ENCODE measurements around the gene GALNTL6. TPM values are rescaled to one million over a fixed set of nuclear protein-coding genes. Genes with fewer than 3 reads are reported as not detected.

Gene GALNTL6
- polyA plus RNA-seq, 1 donor from 2014 or later, result 14.9 TPM

DNA sequence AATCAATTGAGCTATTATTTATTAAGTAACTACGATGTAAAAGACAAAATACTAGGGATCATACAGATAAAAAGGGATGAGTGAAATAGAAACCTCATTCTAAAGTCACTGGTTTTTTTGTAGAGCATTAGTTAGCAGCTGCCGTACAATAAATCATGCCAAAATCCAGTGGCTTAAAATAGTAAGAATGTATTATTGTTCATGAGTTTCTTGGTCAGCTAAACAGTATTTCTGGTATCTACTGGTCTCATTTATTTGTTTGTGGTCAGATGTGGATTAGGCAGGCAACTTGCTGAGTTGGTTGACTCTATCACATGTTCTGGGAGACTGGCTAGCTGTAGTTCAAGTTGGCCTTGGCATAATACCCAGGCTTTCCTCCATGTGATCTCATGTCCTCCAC is 667.3 kb downstream of the GALNTL6 start:
- no peak overlapping the region for H3K9ac ChIP-seq (ENCODE audit: low read length)
- H2AFZ ChIP-seq (ENCODE audit: low read depth, low read length), result no peak overlapping the region
- TF ChIP-seq EZH2 (IDR thresholded peaks at IDR 0.05; ENCODE audit: borderline replicate concordance, insufficient read depth, low read length, poor library complexity, severe bottlenecking), result no peak
- no peak for TF ChIP-seq RAD21 (conservative IDR thresholded peaks at IDR 0.05)
- TF ChIP-seq EP300 (conservative IDR thresholded peaks at IDR 0.05; ENCODE audit: poor library complexity, severe bottlenecking), result no peak
- TF ChIP-seq, protein P1, sequence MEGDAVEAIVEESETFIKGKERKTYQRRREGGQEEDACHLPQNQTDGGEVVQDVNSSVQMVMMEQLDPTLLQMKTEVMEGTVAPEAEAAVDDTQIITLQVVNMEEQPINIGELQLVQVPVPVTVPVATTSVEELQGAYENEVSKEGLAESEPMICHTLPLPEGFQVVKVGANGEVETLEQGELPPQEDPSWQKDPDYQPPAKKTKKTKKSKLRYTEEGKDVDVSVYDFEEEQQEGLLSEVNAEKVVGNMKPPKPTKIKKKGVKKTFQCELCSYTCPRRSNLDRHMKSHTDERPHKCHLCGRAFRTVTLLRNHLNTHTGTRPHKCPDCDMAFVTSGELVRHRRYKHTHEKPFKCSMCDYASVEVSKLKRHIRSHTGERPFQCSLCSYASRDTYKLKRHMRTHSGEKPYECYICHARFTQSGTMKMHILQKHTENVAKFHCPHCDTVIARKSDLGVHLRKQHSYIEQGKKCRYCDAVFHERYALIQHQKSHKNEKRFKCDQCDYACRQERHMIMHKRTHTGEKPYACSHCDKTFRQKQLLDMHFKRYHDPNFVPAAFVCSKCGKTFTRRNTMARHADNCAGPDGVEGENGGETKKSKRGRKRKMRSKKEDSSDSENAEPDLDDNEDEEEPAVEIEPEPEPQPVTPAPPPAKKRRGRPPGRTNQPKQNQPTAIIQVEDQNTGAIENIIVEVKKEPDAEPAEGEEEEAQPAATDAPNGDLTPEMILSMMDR (IDR thresholded peaks at IDR 0.05; ENCODE audit: poor library complexity, severe bottlenecking), result no peak
- no peak for TF ChIP-seq TAF1 (IDR thresholded peaks at IDR 0.05; ENCODE audit: low read depth)
- TF ChIP-seq, protein P2, sequence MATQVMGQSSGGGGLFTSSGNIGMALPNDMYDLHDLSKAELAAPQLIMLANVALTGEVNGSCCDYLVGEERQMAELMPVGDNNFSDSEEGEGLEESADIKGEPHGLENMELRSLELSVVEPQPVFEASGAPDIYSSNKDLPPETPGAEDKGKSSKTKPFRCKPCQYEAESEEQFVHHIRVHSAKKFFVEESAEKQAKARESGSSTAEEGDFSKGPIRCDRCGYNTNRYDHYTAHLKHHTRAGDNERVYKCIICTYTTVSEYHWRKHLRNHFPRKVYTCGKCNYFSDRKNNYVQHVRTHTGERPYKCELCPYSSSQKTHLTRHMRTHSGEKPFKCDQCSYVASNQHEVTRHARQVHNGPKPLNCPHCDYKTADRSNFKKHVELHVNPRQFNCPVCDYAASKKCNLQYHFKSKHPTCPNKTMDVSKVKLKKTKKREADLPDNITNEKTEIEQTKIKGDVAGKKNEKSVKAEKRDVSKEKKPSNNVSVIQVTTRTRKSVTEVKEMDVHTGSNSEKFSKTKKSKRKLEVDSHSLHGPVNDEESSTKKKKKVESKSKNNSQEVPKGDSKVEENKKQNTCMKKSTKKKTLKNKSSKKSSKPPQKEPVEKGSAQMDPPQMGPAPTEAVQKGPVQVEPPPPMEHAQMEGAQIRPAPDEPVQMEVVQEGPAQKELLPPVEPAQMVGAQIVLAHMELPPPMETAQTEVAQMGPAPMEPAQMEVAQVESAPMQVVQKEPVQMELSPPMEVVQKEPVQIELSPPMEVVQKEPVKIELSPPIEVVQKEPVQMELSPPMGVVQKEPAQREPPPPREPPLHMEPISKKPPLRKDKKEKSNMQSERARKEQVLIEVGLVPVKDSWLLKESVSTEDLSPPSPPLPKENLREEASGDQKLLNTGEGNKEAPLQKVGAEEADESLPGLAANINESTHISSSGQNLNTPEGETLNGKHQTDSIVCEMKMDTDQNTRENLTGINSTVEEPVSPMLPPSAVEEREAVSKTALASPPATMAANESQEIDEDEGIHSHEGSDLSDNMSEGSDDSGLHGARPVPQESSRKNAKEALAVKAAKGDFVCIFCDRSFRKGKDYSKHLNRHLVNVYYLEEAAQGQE (IDR thresholded peaks at IDR 0.05; ENCODE audit: borderline replicate concordance), result no peak
- no peak for TF ChIP-seq SMC3 (conservative IDR thresholded peaks at IDR 0.05; ENCODE audit: poor library complexity)
- TF ChIP-seq MXI1 (conservative IDR thresholded peaks at IDR 0.05; ENCODE audit: poor library complexity, severe bottlenecking), result no peak
- TF ChIP-seq POLR2AphosphoS5 (IDR thresholded peaks at IDR 0.05), result no peak
- H3K4me2 ChIP-seq (ENCODE audit: low read length), result no peak overlapping the region
- H3K27ac ChIP-seq (ENCODE audit: low read length), result no peak overlapping the region
- no peaks in the 10 kb centered on the region for H3K79me2 ChIP-seq (replicated peaks; ENCODE audit: insufficient read depth, low read length)
- H3K4me3 ChIP-seq (ENCODE audit: low read length), result no peak overlapping the region
- no peaks in the 10 kb centered on the region for H3K9me2 ChIP-seq (ENCODE audit: insufficient read depth, low read length)
- H3K27me3 ChIP-seq (ENCODE audit: insufficient read depth, low read depth, low read length), result no peaks in the 10 kb centered on the region
- no peaks in the 10 kb centered on the region for H3F3A ChIP-seq (ENCODE audit: insufficient read depth, low read length, poor library complexity, severe bottlenecking)
- H3K9me3 ChIP-seq (ENCODE audit: low read length), result no peaks in the 10 kb centered on the region
- H4K20me1 ChIP-seq (ENCODE audit: insufficient read depth), result no peaks in the 10 kb centered on the region
- H3K36me3 ChIP-seq (ENCODE audit: insufficient read depth, low read length), result no peaks in the 10 kb centered on the region

DNA sequence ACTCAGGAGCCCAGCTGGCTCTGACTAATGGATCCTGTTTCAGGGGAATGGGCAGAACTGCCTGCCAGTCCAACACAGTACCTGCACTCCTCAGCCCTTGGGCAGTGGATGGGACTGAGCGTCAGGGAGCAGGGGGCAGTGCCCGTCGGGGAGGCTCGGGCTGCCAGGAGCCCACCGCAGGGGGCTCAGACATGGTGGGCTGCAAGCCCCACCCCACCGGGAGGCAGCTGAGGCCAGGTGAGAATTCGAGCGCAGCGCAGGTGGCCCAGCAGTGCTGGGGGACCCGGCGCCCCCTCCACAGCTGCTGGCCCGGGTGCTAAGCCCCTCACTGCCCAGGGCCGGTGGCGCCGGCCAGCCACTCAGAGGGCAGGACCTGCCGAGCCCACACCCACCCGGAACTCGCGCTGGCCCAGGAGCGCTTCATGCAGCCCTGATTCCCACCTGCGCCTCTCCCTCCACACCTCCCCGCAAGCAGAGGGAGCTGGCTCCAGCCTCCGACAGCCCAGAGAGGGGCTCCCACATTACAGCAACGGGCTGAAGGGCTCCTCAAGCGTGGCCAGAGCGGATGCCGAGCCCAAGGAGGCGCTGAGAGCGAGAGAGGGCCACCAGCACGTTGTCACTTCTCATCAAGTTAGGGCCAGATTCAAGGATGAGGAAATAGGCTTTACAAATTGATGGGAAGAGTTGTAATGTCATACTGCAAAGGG is 668.8 kb downstream of the GALNTL6 start:
- H3K9me3 ChIP-seq (ENCODE audit: low read length), result no peaks in the 10 kb centered on the region
- no peaks in the 10 kb centered on the region for H3K27me3 ChIP-seq (ENCODE audit: insufficient read depth, low read depth, low read length)
- no peak overlapping the region for H3K9ac ChIP-seq (ENCODE audit: low read length)
- TF ChIP-seq EZH2 (IDR thresholded peaks at IDR 0.05; ENCODE audit: borderline replicate concordance, insufficient read depth, low read length, poor library complexity, severe bottlenecking), result no peak
- TF ChIP-seq, protein P1 (IDR thresholded peaks at IDR 0.05; ENCODE audit: poor library complexity, severe bottlenecking), result no peak
- no peak for TF ChIP-seq RAD21 (conservative IDR thresholded peaks at IDR 0.05)
- no peak for TF ChIP-seq TAF1 (IDR thresholded peaks at IDR 0.05; ENCODE audit: low read depth)
- no peak for TF ChIP-seq MXI1 (conservative IDR thresholded peaks at IDR 0.05; ENCODE audit: poor library complexity, severe bottlenecking)
- no peak for TF ChIP-seq POLR2AphosphoS5 (IDR thresholded peaks at IDR 0.05)
- TF ChIP-seq, protein P2 (IDR thresholded peaks at IDR 0.05; ENCODE audit: borderline replicate concordance), result no peak
- no peak for TF ChIP-seq SMC3 (conservative IDR thresholded peaks at IDR 0.05; ENCODE audit: poor library complexity)
- no peak for TF ChIP-seq EP300 (conservative IDR thresholded peaks at IDR 0.05; ENCODE audit: poor library complexity, severe bottlenecking)
- no peak overlapping the region for H3K27ac ChIP-seq (ENCODE audit: low read length)
- H3K4me2 ChIP-seq (ENCODE audit: low read length), result no peak overlapping the region
- no peaks in the 10 kb centered on the region for H3F3A ChIP-seq (ENCODE audit: insufficient read depth, low read length, poor library complexity, severe bottlenecking)
- no peaks in the 10 kb centered on the region for H3K9me2 ChIP-seq (ENCODE audit: insufficient read depth, low read length)
- no peaks in the 10 kb centered on the region for H4K20me1 ChIP-seq (ENCODE audit: insufficient read depth)
- no peak overlapping the region for H3K4me3 ChIP-seq (ENCODE audit: low read length)
- H3K36me3 ChIP-seq (ENCODE audit: insufficient read depth, low read length), result no peaks in the 10 kb centered on the region
- H2AFZ ChIP-seq (ENCODE audit: low read depth, low read length), result no peak overlapping the region
- H3K79me2 ChIP-seq (replicated peaks; ENCODE audit: insufficient read depth, low read length), result no peaks in the 10 kb centered on the region
